GM18508 (cell line): ENCODE measurements around the gene CARD9.

Experiments used
- ATAC-seq: cut with Tn5 transposase; IDR thresholded peaks from one replicate; pipeline ENCODE4 v1.9.1; 2021; ENCODE audit warnings: moderate number of reproducible peaks; ENCODE audit not compliant: insufficient read depth, unreplicated experiment

Gene CARD9

GRCh38 chr9:136383436-136383835 is 10.0 kb upstream of the CARD9 start:
- no peak for ATAC-seq

- ATAC-seq = no peak
Measured at GRCh38 chr9:136381966-136382513, 8.6 kb upstream of the CARD9 start.

DNA sequence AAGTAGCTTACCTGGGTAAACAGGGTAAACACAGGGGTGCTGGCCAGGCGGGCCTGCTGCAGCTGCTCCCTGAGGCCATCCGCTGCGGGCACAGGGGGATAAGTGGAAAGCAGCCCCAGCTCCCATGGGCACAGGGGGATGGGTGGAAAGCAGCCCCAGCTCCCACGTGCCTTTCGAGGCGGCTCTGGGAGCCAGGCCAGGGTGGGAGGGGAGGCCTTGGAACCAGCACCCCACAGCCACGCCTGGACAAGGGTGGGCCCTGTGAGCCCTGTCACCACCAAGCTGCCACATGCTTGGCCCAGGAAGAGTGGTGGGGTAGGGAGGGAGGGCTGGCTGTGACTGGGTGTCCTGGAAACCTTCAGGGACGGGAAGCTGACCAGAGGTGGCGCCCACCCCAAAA is 7.8 kb upstream of the CARD9 start:
- no peak for ATAC-seq

DNA sequence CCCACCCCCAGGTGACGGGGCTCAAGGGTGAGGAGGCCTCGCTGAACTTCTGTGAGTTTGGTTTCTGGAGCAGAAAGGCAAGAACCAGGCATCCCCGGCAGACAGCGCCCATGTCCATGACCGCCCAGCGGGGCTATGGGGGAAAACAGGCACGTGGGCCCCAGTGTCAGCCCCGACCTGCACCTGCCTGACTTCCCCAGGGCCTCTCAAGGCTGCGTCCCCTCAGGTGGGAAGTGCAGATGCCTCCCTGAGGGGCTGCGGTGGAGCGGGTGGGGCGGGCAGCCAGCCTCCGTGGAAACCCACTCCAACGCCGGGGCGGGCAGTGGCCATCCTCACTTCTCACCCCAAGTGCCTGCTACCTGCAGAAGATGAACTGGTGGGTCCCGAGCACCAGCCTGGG is 6.9 kb upstream of the CARD9 start:
- ATAC-seq = no peak

DNA sequence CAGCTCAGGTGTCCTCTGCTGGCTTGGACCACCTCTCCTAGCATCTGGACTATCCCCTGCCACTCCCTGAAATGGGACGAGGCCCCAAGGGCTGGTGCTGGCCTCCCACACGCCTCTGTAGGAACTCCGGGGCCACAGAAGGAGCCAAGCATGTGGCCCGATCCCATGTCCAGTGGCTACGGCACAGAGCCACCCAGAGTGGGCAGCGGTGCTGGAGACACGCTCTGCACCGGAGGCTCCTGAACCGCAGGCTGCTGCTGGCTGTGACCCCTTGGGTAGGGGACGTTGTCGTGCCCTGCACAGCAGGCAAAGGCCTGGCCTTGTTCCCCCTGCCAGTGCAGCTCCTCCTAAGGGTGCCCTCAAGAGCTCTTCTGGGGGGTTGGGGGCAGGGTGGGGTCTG is 6.4 kb upstream of the CARD9 start:
- ATAC-seq = no peak

DNA sequence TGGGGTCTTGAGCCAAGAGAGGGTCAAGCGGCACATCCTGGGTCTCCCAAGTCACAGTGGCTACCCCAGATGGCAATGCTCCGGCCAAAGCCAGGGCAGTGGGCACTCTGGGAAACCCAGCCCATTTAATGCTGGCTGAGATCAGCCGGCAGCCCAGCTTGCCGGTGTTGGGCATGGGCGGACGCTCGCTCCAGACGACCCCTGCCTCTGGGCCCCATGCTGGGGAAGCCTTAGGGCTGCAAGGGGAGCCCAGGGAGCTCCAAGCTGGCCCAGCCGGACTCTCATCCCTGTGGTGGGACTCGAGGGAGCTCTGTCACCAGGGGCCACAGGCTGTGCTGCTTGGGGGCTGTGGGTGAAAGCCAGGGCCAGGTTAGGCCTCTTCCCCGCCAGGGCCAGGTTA is 5.9 kb upstream of the CARD9 start:
- ATAC-seq = no peak

GRCh38 chr9:136379003-136379287 is 5.5 kb upstream of the CARD9 start:
- ATAC-seq = no peak

DNA sequence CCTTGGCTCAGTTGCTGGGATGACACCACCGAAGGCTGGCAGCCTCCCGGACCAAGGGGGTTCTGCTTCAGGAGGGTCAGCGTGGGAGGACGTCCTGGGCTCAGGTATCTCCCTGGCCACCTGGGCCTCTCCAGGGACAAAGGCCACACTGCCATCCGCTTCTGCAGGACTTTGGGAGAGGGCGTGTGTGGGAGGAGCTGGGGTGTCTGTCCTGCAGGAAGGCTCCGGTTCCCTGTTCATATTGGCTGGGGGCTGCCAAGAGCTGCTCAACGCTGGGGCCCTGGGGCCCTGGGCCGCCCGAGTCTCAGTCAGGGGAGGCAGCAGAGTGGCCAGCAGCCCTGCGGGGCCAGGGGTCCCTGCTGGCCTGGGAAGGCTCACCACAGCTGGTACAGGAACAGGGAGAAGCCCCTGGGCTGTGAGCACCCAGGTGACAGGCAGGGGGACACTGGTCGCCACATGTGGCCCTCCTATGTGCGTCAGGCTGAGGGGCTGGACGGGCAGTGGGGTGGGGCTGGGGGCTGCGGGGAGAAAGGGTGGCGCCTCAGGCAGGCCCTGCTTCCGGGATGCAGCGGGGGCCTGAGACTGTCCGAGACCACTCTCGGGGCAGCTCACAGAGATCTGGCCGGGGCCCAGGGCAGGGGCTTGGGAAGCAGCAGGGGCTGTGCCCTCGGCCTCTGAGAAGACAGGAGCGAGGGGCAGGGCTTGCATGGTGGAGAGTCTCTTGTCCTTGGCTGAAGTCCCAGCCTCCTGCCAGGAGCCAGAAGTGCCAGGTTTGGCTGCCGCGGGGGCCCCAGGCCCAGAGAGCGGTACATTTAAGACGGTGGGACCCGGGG is 4.9 kb upstream of the CARD9 start:
- ATAC-seq = no peak

- ATAC-seq = no peak
Measured at GRCh38 chr9:136377341-136378169, 4.1 kb upstream of the CARD9 start.

DNA sequence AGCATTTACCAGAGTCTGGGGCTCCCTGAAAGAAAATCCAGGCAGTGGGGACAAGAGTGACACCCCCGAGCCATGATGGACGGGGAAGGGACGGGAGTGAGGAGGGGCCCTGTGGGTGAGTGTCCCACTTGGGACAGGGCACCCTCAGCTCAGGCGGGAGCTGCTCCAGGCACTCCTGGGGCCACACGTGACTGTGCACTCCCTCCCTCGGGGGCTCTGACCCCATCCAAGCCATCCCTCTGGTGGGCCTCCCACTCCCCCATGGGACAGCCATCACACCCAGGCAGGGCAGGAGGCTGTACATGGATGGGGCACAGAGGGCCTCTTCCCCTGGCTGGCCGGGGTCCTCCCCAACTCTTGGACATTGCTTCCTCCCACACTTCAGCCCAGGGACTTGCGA is 3.0 kb upstream of the CARD9 start:
- ATAC-seq = no peak

- ATAC-seq = no peak
Measured at GRCh38 chr9:136375096-136375495, 1.6 kb upstream of the CARD9 start.

DNA sequence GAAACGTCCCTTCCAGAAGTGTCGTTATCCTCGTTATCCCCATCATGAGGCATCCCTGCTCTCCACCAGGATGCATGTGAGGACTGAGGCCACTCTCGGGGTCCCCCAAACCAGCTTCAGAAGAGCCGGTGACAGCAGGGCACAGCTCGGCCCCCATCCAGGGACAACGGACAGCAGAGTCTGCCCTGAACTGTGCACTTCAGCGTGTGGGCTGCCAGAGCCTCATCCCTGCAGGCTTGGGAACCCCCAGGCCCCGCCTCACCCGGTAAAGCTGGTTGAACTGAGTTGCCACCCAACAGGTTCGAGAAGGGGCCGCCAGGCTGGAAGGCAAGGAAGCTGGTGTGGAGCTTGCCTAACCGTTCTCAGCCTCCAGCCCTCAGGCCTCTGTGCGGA is 710 bp upstream of the CARD9 start:
- no peak for ATAC-seq

- no peak for ATAC-seq
Measured at GRCh38 chr9:136372561-136373299, 739 bp downstream of the CARD9 start.

GRCh38 chr9:136372006-136372405 is 1.5 kb downstream of the CARD9 start:
- ATAC-seq = no peak

- ATAC-seq = no peak
Measured at GRCh38 chr9:136371533-136371880, 2.0 kb downstream of the CARD9 start.

DNA sequence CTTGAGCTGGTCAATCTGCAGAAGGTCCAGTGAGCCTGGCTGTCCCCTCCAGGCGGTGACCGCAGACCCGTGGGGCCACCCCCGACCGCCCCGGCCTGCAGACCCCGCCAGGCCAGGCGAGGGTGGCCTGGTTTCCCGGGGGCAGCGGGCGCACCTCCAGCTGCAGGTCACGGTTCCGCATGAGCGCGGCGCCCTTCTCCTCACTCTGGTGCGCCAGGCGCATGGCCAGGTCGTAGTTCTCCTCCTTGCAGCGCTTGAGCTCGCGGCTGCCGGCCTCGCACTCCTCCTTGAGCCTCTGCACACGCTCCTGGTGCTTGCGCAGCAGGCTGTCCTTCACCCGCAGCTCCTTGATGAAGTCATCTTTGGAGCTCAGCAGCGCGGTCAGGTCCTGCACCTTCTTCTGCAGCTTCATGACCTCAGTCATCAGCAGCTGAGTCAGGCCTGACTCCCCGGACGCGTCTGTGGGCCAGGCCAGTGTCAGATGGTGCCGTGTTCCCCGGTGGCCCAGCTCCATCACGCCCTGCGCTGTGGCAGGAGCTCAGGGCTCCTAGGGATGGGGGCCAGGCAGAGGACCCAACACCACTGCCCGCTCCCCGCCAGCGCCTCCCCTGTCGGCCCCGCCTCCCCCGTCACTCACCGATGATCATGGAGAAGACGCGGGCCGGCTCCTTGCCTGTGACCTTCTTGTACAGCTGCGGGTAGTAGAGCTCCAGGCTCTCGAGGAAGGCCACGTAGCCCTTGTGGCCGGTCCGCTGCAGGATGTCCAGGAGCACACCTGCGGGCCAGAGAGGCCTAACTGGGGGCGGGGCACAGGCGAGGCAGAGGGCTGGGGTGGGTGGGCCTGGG is 2.6 kb downstream of the CARD9 start:
- ATAC-seq = no peak

DNA sequence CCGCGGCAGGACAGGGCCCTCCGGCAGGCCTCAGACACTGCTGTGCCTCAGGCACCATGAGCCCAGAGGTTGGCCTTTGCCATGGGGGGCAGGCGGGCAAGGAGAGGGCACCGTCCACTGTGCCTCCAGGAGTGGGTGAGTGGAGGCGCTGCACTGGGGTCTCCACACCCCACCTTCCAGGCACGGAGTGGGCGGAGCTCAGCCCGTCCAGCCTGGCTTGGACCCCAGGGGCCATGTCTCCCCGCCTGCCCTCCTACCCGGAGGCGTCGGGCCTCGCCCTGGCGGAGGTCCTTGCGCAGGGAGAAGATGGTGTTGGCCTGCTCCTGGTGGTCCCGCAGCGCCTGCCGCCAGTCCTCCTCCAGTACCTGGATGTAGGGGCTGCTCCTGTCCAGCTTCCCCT is 3.4 kb downstream of the CARD9 start:
- no peak for ATAC-seq

DNA sequence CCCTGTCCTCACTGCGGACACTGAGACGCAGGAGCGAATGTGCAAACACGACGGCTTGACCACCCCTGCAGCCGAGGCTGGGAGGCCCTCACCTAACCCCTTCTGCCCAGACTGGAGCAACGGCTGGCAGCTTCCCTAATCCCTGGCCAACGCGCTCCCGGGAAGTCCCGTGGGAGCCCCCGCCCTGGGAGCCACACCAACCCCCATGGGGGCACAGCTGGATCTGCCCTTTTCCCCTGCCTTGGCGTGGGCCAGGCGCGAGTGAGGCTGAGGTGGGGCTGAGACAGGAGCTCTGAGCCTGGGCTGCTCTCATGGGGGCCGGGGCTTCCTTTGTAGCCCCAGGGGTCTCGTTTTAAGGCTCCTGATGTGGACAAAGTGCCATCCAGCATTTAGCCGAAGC is 5.3 kb downstream of the CARD9 start:
- no peak for ATAC-seq

DNA sequence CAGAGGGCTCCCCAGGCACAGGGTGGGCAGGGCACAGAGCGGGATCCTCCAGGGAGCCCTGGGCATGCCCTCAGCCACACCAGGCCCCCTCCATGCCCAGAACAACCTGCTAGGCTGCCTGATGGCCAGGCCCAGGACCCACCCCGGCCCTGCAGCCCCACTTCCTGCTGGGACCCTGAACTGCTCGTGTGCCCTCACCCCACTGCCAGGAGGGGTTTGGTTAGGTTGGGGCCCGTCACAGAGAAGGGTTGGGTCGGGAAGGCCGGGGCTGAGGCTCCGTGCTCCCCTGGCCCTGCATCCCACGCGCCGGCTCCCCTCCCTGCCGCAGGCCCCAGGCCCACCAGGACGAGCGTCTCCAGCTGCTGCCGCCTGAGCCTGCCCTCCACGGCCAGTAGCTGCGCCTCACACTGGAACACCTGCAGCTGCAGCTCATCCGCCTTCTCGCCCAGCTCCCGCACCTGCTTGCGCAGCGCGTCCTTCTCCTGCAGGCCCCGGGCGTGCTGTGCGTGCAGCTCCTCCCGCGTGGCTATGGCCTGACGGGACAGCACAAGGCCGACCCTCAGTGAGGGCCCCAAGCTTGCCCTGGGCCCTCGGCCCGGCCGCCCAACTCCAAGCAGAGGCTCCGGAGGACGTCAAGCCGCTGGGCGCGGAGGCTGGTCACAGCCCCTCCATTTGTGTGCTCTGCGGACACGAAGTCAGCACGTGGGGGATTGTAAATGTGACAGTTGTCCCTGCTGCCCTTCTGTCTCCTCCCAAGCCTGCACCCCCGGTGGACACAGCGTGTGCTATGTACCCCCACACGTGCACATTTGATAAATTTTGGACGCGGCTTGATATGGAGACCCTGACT is 5.9 kb downstream of the CARD9 start:
- ATAC-seq = no peak
